Mesendoderm (in vitro differentiated cells): ENCODE measurements around the gene SHC4.

Experiments
- DNase-seq: peaks from one replicate; pipeline ENCODE4 v3.0.0; 2013
- H2AK5ac ChIP-seq: 2 replicates; pipeline ENCODE4 v1.6.1; 2013; ENCODE audit warnings: low read length, inconsistent platforms
- H2BK120ac ChIP-seq: 2 replicates; pipeline ENCODE4 v1.6.1; 2013; ENCODE audit warnings: low read depth, mild to moderate bottlenecking, low read length, moderate library complexity, mixed read lengths
- H2BK15ac ChIP-seq: replicated peaks from 2 replicates; pipeline ENCODE4 v1.6.1; 2013; ENCODE audit warnings: low read depth, mild to moderate bottlenecking, moderate library complexity
- H2BK5ac ChIP-seq: 2 replicates; pipeline ENCODE4 v1.6.1; 2013; ENCODE audit warnings: low read length, inconsistent platforms
- H3K18ac ChIP-seq: 2 replicates; pipeline ENCODE4 v1.6.1; 2013; ENCODE audit warnings: mild to moderate bottlenecking, low read length, mixed read lengths
- H3K23ac ChIP-seq: one replicate; pipeline ENCODE4 v1.6.1; 2013; ENCODE audit warnings: low read length
- H3K27ac ChIP-seq: 2 replicates; pipeline ENCODE4 v1.5.1; 2013; ENCODE audit warnings: low read depth, mild to moderate bottlenecking, inconsistent platforms, low read length, moderate library complexity
- H3K27me3 ChIP-seq: 2 replicates; pipeline ENCODE4 v1.6.1; 2013; ENCODE audit warnings: low read length, control low read depth, mild to moderate bottlenecking, inconsistent platforms; ENCODE audit not compliant: insufficient read depth, poor library complexity
- H3K36me3 ChIP-seq: 2 replicates; pipeline ENCODE4 v1.6.1; 2013; ENCODE audit warnings: low read length, inconsistent platforms; ENCODE audit not compliant: control insufficient read depth, insufficient read depth
- H3K4ac ChIP-seq: one replicate; pipeline ENCODE4 v1.6.1; 2013; ENCODE audit warnings: low read depth, mild to moderate bottlenecking, low read length, moderate library complexity
- H3K4me1 ChIP-seq: 2 replicates; pipeline ENCODE4 v1.6.1; 2013; ENCODE audit warnings: low read depth, low read length, inconsistent platforms; ENCODE audit not compliant: control insufficient read depth
- H3K4me2 ChIP-seq: 2 replicates; pipeline ENCODE4 v1.6.1; 2013; ENCODE audit warnings: low read length
- H3K4me3 ChIP-seq: 2 replicates; pipeline ENCODE4 v1.5.1; 2013; ENCODE audit warnings: mild to moderate bottlenecking, low read length
- H3K56ac ChIP-seq: one replicate; pipeline ENCODE4 v1.6.1; 2013; ENCODE audit warnings: low read length
- H3K79me1 ChIP-seq: 2 replicates; pipeline ENCODE4 v1.6.1; 2013; ENCODE audit warnings: low read length, inconsistent platforms
- H3K79me2 ChIP-seq: 2 replicates; pipeline ENCODE4 v1.6.1; 2013; ENCODE audit warnings: mild to moderate bottlenecking, low read length; ENCODE audit not compliant: control insufficient read depth, insufficient read depth
- H3K9ac ChIP-seq: 2 replicates; pipeline ENCODE4 v1.6.1; 2013; ENCODE audit warnings: low read length, inconsistent platforms
- H4K5ac ChIP-seq: one replicate; pipeline ENCODE4 v1.6.1; 2013; ENCODE audit warnings: low read length
- H4K8ac ChIP-seq: one replicate; pipeline ENCODE4 v1.6.1; 2013; ENCODE audit warnings: low read depth, mild to moderate bottlenecking, control low read depth, low read length, moderate library complexity
- WGBS: extraction: QIAGEN DNeasy Blood & Tissue Kit; methylation state at CpG from one replicate; pipeline ENCODE4 v1.1.7; 2013; ENCODE audit warnings: low lambda C conversion rate, missing lambda C conversion rate; ENCODE audit not compliant: insufficient coverage; ENCODE audit errors: extremely low coverage; 5-methylcytosine and 5-hydroxymethylcytosine counted together

Gene SHC4

GRCh38 chr15:48877630-48878595, 85.8 kb downstream of the SHC4 start, which contains the start of gene EID1:
EID1 (plus strand) TSS chr15:48878134; CDS start chr15:48878177, 43 bp downstream.
- Histone ChIP-seq H2BK5ac (peak within 1 kb of the TSS; percentile 85), H4K5ac (no peak within 1 kb of the TSS), H3K23ac (no peak within 1 kb of the TSS), H3K4me2 (peak within 1 kb of the TSS; percentile 63), H3K56ac (peak within 1 kb of the TSS; percentile 98), H2AK5ac (no peak within 1 kb of the TSS), H3K79me1 (peaks cover 3% of the 10 kb centered on the region), H3K27me3 (no peaks in the 10 kb centered on the region), H3K4me1 (peaks cover 4% of the 10 kb centered on the region), H3K4ac (no peak within 1 kb of the TSS), H3K18ac (peak within 1 kb of the TSS; percentile 13), H2BK120ac (no peak within 1 kb of the TSS), H3K9ac (peak within 1 kb of the TSS; percentile 97), H3K36me3 (no peaks in the 10 kb centered on the region), H3K4me3 (peak within 1 kb of the TSS; percentile 97), H2BK15ac (no peak within 1 kb of the TSS), H3K79me2 (peaks cover 10% of the 10 kb centered on the region), H4K8ac (no peak within 1 kb of the TSS), H3K27ac (peak within 1 kb of the TSS; percentile 42)
- WGBS = no CpG with 5 or more reads among the region's 58 CpGs
- peak; percentile 96 for DNase-seq

- WGBS = no CpG with 5 or more reads among the region's 3 CpGs
- no peaks in the 10 kb centered on the region for H3K36me3 ChIP-seq
- no peak overlapping the region for H3K27ac ChIP-seq
- no peak overlapping the region for H3K4ac ChIP-seq
- H3K27me3 ChIP-seq = no peaks in the 10 kb centered on the region
- no peak overlapping the region for H3K4me3 ChIP-seq
- no peak overlapping the region for H3K9ac ChIP-seq
- H3K4me2 ChIP-seq = no peak overlapping the region
- H3K4me1 ChIP-seq = peaks cover 4% of the 10 kb centered on the region
- no peak for DNase-seq
- no peak overlapping the region for H3K56ac ChIP-seq
- no peak overlapping the region for H4K8ac ChIP-seq
- no peak overlapping the region for H2BK15ac ChIP-seq
- no peak overlapping the region for H2AK5ac ChIP-seq
- no peak overlapping the region for H2BK5ac ChIP-seq
- no peak overlapping the region for H2BK120ac ChIP-seq
- no peak overlapping the region for H4K5ac ChIP-seq
- peaks cover 10% of the 10 kb centered on the region for H3K79me2 ChIP-seq
- peaks cover 3% of the 10 kb centered on the region for H3K79me1 ChIP-seq
- H3K18ac ChIP-seq = no peak overlapping the region
- H3K23ac ChIP-seq = no peak overlapping the region
These were observed 87.7 kb downstream of the SHC4 start for GRCh38 chr15:48876057-48876456.

- Histone ChIP-seq H3K9ac (no peak overlapping the region), H2BK5ac (no peak overlapping the region)
These were observed 88.3 kb downstream of the SHC4 start for GRCh38 chr15:48875241-48875960.

GRCh38 chr15:48872632-48873031, 91.1 kb downstream of the SHC4 start:
- Histone ChIP-seq H2BK120ac (no peak overlapping the region), H3K9ac (no peak overlapping the region), H4K8ac (no peak overlapping the region), H3K4me3 (no peak overlapping the region), H3K18ac (no peak overlapping the region), H2BK15ac (no peak overlapping the region), H3K23ac (no peak overlapping the region), H3K79me2 (no peaks in the 10 kb centered on the region), H3K27ac (no peak overlapping the region), H3K4me1 (no peaks in the 10 kb centered on the region), H3K4ac (no peak overlapping the region), H4K5ac (no peak overlapping the region), H2BK5ac (no peak overlapping the region), H3K56ac (no peak overlapping the region), H2AK5ac (no peak overlapping the region), H3K36me3 (no peaks in the 10 kb centered on the region), H3K79me1 (no peaks in the 10 kb centered on the region), H3K27me3 (no peaks in the 10 kb centered on the region), H3K4me2 (no peak overlapping the region)
- no CpG with 5 or more reads among the region's 2 CpGs for WGBS
- no peak for DNase-seq

More at GRCh38 chr15:48875241-48875960, 88.3 kb downstream of the SHC4 start:
- H3K4me3 ChIP-seq = no peak overlapping the region
- H3K27ac ChIP-seq = no peak overlapping the region
- WGBS = no CpG with 5 or more reads among the region's 2 CpGs
- no peaks in the 10 kb centered on the region for H3K36me3 ChIP-seq
- no peak overlapping the region for H3K4ac ChIP-seq
- H2BK120ac ChIP-seq = no peak overlapping the region
- H3K4me1 ChIP-seq = peaks cover 4% of the 10 kb centered on the region
- H3K23ac ChIP-seq = no peak overlapping the region
- peaks cover 10% of the 10 kb centered on the region for H3K79me2 ChIP-seq
- H4K8ac ChIP-seq = no peak overlapping the region
- H3K79me1 ChIP-seq = peaks cover 3% of the 10 kb centered on the region
- H3K56ac ChIP-seq = no peak overlapping the region
- H3K4me2 ChIP-seq = no peak overlapping the region
- no peak overlapping the region for H4K5ac ChIP-seq
- H2BK15ac ChIP-seq = no peak overlapping the region
- no peak overlapping the region for H3K18ac ChIP-seq
- DNase-seq = no peak
- H3K27me3 ChIP-seq = no peaks in the 10 kb centered on the region
- no peak overlapping the region for H2AK5ac ChIP-seq

GRCh38 chr15:48871542-48871941, 92.2 kb downstream of the SHC4 start:
- no peak overlapping the region for H3K23ac ChIP-seq
- no peak overlapping the region for H2AK5ac ChIP-seq
- H3K79me1 ChIP-seq = no peaks in the 10 kb centered on the region
- no peaks in the 10 kb centered on the region for H3K36me3 ChIP-seq
- H2BK120ac ChIP-seq = no peak overlapping the region
- H2BK15ac ChIP-seq = no peak overlapping the region
- no peaks in the 10 kb centered on the region for H3K27me3 ChIP-seq
- H3K56ac ChIP-seq = no peak overlapping the region
- H4K5ac ChIP-seq = no peak overlapping the region
- DNase-seq = no peak
- no peak overlapping the region for H4K8ac ChIP-seq
- no peak overlapping the region for H3K4me3 ChIP-seq
- H3K9ac ChIP-seq = no peak overlapping the region
- no peak overlapping the region for H3K18ac ChIP-seq
- H2BK5ac ChIP-seq = no peak overlapping the region
- H3K4ac ChIP-seq = no peak overlapping the region
- no peaks in the 10 kb centered on the region for H3K4me1 ChIP-seq
- no peaks in the 10 kb centered on the region for H3K79me2 ChIP-seq
- no peak overlapping the region for H3K27ac ChIP-seq
- no peak overlapping the region for H3K4me2 ChIP-seq
